Uterus (tissue), 4 donors: ENCODE measurements around the gene CCDC34. TPM values are rescaled to one million over a fixed set of nuclear protein-coding genes. Genes with fewer than 3 reads are reported as not detected.

Experiments
- DNase-seq, 2 donors: peaks; one replicate each; pipeline ENCODE4 v3.0.0-alpha.2; 2019 to 2020
- H3K27ac ChIP-seq, 2 donors: fragments of 200-600 bp; sonication (generic); 1 replicate in 1 of 2; 2 replicates in 1 of 2; pipeline ENCODE4 v1.5.1; 2016 to 2018
- H3K27me3 ChIP-seq, 2 donors: fragments of 200-600 bp; sonication (generic); one replicate each; pipeline ENCODE4 v1.5.1; 2018 to 2019; ENCODE audit warnings: control low read depth in 1 of 2
- H3K36me3 ChIP-seq, 2 donors: fragments of 200-600 bp; sonication (generic); one replicate each; pipeline ENCODE4 v1.5.1; 2019; ENCODE audit warnings: control low read depth in 1 of 2
- H3K4me1 ChIP-seq, 2 donors: fragments of 200-600 bp; sonication (generic); one replicate each; pipeline ENCODE4 v1.5.1; 2018 to 2019; ENCODE audit warnings: control low read depth in 1 of 2
- H3K4me3 ChIP-seq, 2 donors: fragments of 200-600 bp; sonication (generic); 1 replicate in 1 of 2; 2 replicates in 1 of 2; pipeline ENCODE4 v1.5.1; 2018 to 2019; ENCODE audit warnings: mild to moderate bottlenecking in 1 of 2
- H3K9me3 ChIP-seq, 2 donors: fragments of 200-600 bp; sonication (generic); one replicate each; pipeline ENCODE4 v1.5.1; 2019; ENCODE audit warnings: control low read depth in 1 of 2
- CTCF ChIP-seq, 4 experiments: fragments of 200-600 bp in 2 of 4; fragments of 450-650 bp in 2 of 4; sonication (generic) in 2 of 4; IDR thresholded peaks; one replicate each; pipeline ENCODE4 v1.5.1; 2016 to 2019; ENCODE audit warnings: antibody characterized with exemption in 4 of 4, mild to moderate bottlenecking in 2 of 4, moderate library complexity in 1 of 4
- POLR2A ChIP-seq, 2 donors: fragments of 450-650 bp; IDR thresholded peaks; one replicate each; pipeline ENCODE4 v1.6.1; 2016; ENCODE audit warnings: antibody characterized with exemption in 2 of 2, mild to moderate bottlenecking in 1 of 2, moderate library complexity in 1 of 2
- intact Hi-C: fragments of 100-400 bp; cut with DNase I; formaldehyde crosslinking; loops from one replicate; pipeline ENCODE4 v1.15.1; 2023; ENCODE audit warnings: low total_unique reads
- total RNA-seq, 4 donors: library from RNA; depleted of rRNA in 3 of 4; stranded (reverse); fragments of >200 nt in 3 of 4; gene quantifications; one replicate each; pipeline versions ENCODE4 v1.1.0 to v1.2.4, GENCODE V29; 2014 to 2023
- donor health status: DM: yes; HTN: yes; CAD: no.

CCDC34 gene
- total RNA-seq, 4 donors from 2014 or later, result 0.26 to 8.2 (median 2.7) TPM; not detected in 1

DNA sequence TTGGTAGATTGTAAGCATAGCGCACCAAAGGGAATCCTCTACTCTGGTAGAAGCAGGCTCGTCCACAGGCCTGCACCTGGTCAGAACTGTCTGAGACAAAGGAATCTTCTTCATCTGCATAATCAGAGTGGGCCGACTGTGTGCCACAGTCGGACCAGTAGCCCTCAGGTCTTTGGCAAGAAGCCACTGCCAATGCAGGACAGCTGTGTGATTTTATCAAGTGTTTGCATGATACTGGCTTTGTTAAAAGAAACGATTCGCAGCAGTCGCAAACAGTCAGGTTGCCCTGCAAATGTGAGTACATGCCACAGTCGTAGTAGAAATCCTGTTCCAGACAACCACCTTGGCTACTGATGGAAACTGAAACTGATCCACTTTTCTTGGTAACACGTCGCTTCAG lies 4.9 kb upstream of the CCDC34 start:
- no peaks in the 10 kb centered on the region for H3K9me3 ChIP-seq
- H3K27ac ChIP-seq, result no peak overlapping the region
- no peaks in the 10 kb centered on the region for H3K27me3 ChIP-seq
- DNase-seq, result no peak
- H3K4me3 ChIP-seq, result no peak overlapping the region
- TF ChIP-seq POLR2A (IDR thresholded peaks at IDR 0.05), result no peak
- no peak for TF ChIP-seq CTCF (IDR thresholded peaks at IDR 0.05)
- intact Hi-C loops, result no loop called here
- no peaks in the 10 kb centered on the region for H3K36me3 ChIP-seq
- no peaks in the 10 kb centered on the region for H3K4me1 ChIP-seq

DNA sequence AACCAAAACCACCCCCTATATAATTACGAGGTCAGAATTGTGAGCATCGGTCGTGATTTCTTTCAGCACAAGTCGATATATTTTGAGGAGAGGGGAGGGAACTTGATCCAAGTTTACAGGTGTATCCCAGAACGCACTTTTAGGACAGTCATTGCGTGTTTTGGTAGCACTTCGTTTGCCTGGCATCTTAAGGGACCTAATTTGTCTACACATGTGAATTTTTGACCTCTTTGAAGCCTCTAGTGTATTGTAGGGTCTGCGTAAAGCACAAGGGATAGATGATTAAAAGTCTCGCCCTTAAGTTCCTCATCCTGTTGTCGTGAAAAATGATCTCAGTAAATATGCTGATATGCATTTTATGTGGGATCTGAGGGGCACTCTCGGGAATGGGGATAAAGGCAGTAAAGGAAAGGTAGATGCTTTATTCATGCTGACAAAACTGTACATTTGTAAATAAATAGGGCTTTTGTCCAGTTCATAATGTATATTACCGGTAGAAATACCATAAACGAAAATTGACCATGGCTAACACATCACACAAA lies 632 bp upstream of the CCDC34 start:
- H3K9me3 ChIP-seq, result no peaks in the 10 kb centered on the region
- H3K27ac ChIP-seq, result peak overlapping the region; percentile 64
- intact Hi-C loops, result no loop called here
- H3K4me1 ChIP-seq, result no peaks in the 10 kb centered on the region
- no peaks in the 10 kb centered on the region for H3K27me3 ChIP-seq
- H3K36me3 ChIP-seq, result no peaks in the 10 kb centered on the region
- TF ChIP-seq CTCF (IDR thresholded peaks at IDR 0.05), result no peak
- TF ChIP-seq POLR2A (IDR thresholded peaks at IDR 0.05), result no peak
- no peak for DNase-seq
- peak overlapping the region; percentile 61 to 67 for H3K4me3 ChIP-seq

DNA sequence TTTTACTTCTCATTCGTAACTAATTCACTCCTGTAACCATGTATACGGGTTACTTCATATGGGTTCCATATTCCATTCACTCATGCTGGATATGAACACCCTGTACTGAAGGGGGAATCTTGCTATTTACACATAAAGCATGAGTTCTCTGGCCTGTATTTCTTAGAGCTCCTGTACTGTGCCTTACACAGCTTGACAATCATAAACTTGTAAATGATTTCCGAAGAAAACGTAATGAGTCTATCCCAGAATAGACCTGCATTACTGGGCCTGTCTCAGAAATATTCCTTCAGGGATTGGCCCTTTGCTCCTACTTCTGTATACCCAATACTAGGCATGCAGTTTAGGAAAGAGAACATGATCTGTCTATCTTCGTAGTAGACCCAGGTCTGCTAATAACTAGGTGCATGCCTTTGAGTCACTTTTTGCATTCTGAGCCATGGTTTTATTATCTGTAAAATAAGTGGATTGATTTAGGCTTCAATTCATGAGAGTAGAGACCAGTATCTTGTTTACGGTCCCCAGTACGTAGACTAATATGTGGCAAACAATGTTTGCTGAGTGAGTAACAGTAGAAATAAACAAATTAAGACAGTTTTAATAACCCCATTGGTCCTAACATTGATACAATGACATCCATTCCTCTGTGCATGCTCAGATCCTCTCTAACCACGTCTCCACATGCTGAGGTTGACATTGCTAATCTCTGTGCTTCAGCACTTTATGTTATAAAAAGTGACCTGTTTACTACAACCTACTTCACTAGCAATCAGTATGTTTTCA lies 1.2 kb downstream of the CCDC34 start:
- Histone ChIP-seq H3K36me3 (no peaks in the 10 kb centered on the region), H3K27ac (no peak overlapping the region), H3K27me3 (no peaks in the 10 kb centered on the region), H3K4me1 (no peaks in the 10 kb centered on the region), H3K4me3 (no peak overlapping the region), H3K9me3 (no peaks in the 10 kb centered on the region)
- intact Hi-C loops, result no loop called here
- TF ChIP-seq POLR2A (IDR thresholded peaks at IDR 0.05) (no peak), CTCF (IDR thresholded peaks at IDR 0.05) (no peak)
- DNase-seq, result no peak

DNA sequence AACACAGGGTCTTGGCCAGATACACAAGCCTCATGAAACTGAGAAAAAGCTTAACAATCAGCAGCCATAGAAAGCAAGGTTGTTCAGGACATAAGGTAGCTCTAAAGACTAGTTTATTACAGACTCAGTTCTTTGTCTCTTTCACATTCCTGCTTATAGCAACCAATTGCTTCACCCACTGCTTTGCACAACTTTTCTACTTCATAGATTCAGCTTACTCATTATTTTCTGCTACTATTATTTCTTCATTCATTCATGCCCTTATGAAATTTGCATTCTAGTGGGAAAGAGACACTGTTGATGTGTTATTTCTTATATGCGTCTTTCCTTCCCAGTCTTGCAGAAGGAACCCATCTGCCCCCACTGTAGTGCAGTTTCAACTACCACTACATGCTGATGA lies 4.7 kb downstream of the CCDC34 start:
- intact Hi-C loops, result loop anchor here (10.0 kb wide), 1 partner anchor 117 kb away; the partner anchor contains the start of gene LGR4
- TF ChIP-seq CTCF (IDR thresholded peaks at IDR 0.05), result no peak
- DNase-seq, result no peak
- H3K4me1 ChIP-seq, result no peaks in the 10 kb centered on the region
- H3K36me3 ChIP-seq, result no peaks in the 10 kb centered on the region
- no peaks in the 10 kb centered on the region for H3K9me3 ChIP-seq
- H3K4me3 ChIP-seq, result no peak overlapping the region
- no peaks in the 10 kb centered on the region for H3K27me3 ChIP-seq
- H3K27ac ChIP-seq, result no peak overlapping the region

DNA sequence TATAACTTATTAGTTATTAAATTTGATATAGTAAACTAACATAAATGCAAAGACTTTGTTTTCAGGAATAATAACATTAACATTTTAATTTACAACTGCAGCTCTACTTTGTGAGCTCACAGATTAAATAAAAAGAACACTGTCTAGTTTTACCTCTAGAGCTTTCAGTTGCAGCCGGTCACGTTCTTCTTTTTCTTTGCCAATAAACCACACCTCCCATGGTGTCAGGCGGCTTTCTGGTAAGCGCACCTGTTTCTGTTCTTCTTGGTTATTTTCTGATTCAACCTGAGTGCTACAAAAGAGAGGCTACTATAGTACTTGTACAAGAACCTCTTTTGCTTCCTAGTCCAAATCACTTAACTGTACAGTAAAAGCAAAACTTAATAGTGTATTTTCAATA lies 5.8 kb downstream of the CCDC34 start:
- no peaks in the 10 kb centered on the region for H3K36me3 ChIP-seq
- H3K4me3 ChIP-seq, result no peak overlapping the region
- no peaks in the 10 kb centered on the region for H3K9me3 ChIP-seq
- H3K27me3 ChIP-seq, result no peaks in the 10 kb centered on the region
- no peaks in the 10 kb centered on the region for H3K4me1 ChIP-seq
- TF ChIP-seq CTCF (IDR thresholded peaks at IDR 0.05) (no peak), POLR2A (IDR thresholded peaks at IDR 0.05) (no peak)
- intact Hi-C loops, result loop anchor here (10.0 kb wide), 1 partner anchor 118 kb away; the partner anchor contains the start of gene LGR4
- H3K27ac ChIP-seq, result no peak overlapping the region
- DNase-seq, result no peak
